ENCODE measurements around the gene GDPGP1. TPM values are rescaled to one million over a fixed set of nuclear protein-coding genes. Genes with fewer than 3 reads are reported as not detected.
"Not testable (repeated sequence)": the region's sequence is repeated elsewhere in the genome, so short reads cannot be mapped to it uniquely, and the experiment has no call there.

GDPGP1 gene
- total RNA-seq, 1 experiment from 2014 or later = 5.2 TPM

GRCh38 chr15:90291679-90292356, 57.8 kb downstream of the GDPGP1 start:
- no TSS peak for BruUV-seq (replicated peaks)
- intact Hi-C loops (cut with micrococcal nuclease; ENCODE audit: unreplicated experiment) = no loop called here
- H3K4me3 ChIP-seq (ENCODE audit: low read depth, low read length, poor library complexity, severe bottlenecking) = no peak overlapping the region
- H3K4me1 ChIP-seq (ENCODE audit: insufficient read depth, low read length, poor library complexity, severe bottlenecking) = peaks cover 3% of the 10 kb centered on the region
- H3K27ac ChIP-seq (ENCODE audit: low read depth, low read length, poor library complexity, severe bottlenecking) = no peak overlapping the region
- no peaks in the 10 kb centered on the region for H3K36me3 ChIP-seq (ENCODE audit: insufficient read depth, low read length, poor library complexity, severe bottlenecking)
- POLR2A ChIA-PET (ENCODE audit: low non-redundant PET) = no interaction called here
- no peaks in the 10 kb centered on the region for H3K9me3 ChIP-seq (ENCODE audit: low read depth, low read length, poor library complexity, severe bottlenecking)
- no peaks in the 10 kb centered on the region for H3K27me3 ChIP-seq (replicated peaks; ENCODE audit: insufficient read depth, low read depth, low read length, poor library complexity)
- CTCF ChIA-PET = no interaction called here
- TF ChIP-seq CTCF (conservative IDR thresholded peaks at IDR 0.05; ENCODE audit: low read depth, low read length) (no peak), EZH2 (IDR thresholded peaks at IDR 0.05; ENCODE audit: borderline replicate concordance, low read depth, low read length, poor library complexity, severe bottlenecking) (no peak)
- peak; percentile 61 for DNase-seq (ENCODE audit: low spot score)

- POLR2A ChIA-PET (ENCODE audit: low non-redundant PET); H3K4me1 ChIP-seq (ENCODE audit: insufficient read depth, low read length, poor library complexity, severe bottlenecking); intact Hi-C loops (cut with micrococcal nuclease; ENCODE audit: unreplicated experiment); H3K9me3 ChIP-seq (ENCODE audit: low read depth, low read length, poor library complexity, severe bottlenecking); H3K27me3 ChIP-seq (replicated peaks; ENCODE audit: insufficient read depth, low read depth, low read length, poor library complexity); H3K36me3 ChIP-seq (ENCODE audit: insufficient read depth, low read length, poor library complexity, severe bottlenecking); BruUV-seq (replicated peaks); H3K27ac ChIP-seq (ENCODE audit: low read depth, low read length, poor library complexity, severe bottlenecking); H3K4me3 ChIP-seq (ENCODE audit: low read depth, low read length, poor library complexity, severe bottlenecking): not testable (repeated sequence)
- peak; percentile 76 for TF ChIP-seq CTCF (conservative IDR thresholded peaks at IDR 0.05; ENCODE audit: low read depth, low read length)
- peak; percentile 58 for DNase-seq (ENCODE audit: low spot score)
- CTCF ChIA-PET = interaction anchor here (0.6 to 1.2 kb wide), 6 partner anchors 9 to 740 kb away, joined by 3 to 8 read pairs (median 3); no protein-coding TSS in a partner anchor
These were observed 59.2 kb downstream of the GDPGP1 start for GRCh38 chr15:90293040-90293810.

- no peaks in the 10 kb centered on the region for H3K36me3 ChIP-seq (ENCODE audit: insufficient read depth, low read length, poor library complexity, severe bottlenecking)
- ChIA-PET POLR2A (ENCODE audit: low non-redundant PET) (no interaction called here), CTCF (interaction anchor here (0.6 to 1.2 kb wide), 2 partner anchors 188 to 397 kb away, joined by 3 read pairs; no protein-coding TSS in a partner anchor)
- no peaks in the 10 kb centered on the region for H3K9me3 ChIP-seq (ENCODE audit: low read depth, low read length, poor library complexity, severe bottlenecking)
- no peak for TF ChIP-seq CTCF (conservative IDR thresholded peaks at IDR 0.05; ENCODE audit: low read depth, low read length)
- TF ChIP-seq EZH2 (IDR thresholded peaks at IDR 0.05; ENCODE audit: borderline replicate concordance, low read depth, low read length, poor library complexity, severe bottlenecking) = no peak
- no TSS peak for BruUV-seq (replicated peaks)
- intact Hi-C loops (cut with micrococcal nuclease; ENCODE audit: unreplicated experiment) = no loop called here
- no peaks in the 10 kb centered on the region for H3K27me3 ChIP-seq (replicated peaks; ENCODE audit: insufficient read depth, low read depth, low read length, poor library complexity)
- no peak overlapping the region for H3K27ac ChIP-seq (ENCODE audit: low read depth, low read length, poor library complexity, severe bottlenecking)
- H3K4me1 ChIP-seq (ENCODE audit: insufficient read depth, low read length, poor library complexity, severe bottlenecking) = peaks cover 3% of the 10 kb centered on the region
- no peak for DNase-seq (ENCODE audit: low spot score)
- H3K4me3 ChIP-seq (ENCODE audit: low read depth, low read length, poor library complexity, severe bottlenecking) = no peak overlapping the region
These were observed 60.1 kb downstream of the GDPGP1 start for GRCh38 chr15:90294159-90294558.

All from A673 (cell line).